H1 (cell line): Measurements from ENCODE around the gene YIPF3. TPM values are rescaled to one million over a fixed set of nuclear protein-coding genes. Genes with fewer than 3 reads are reported as not detected.

Source experiments
- CTCF ChIA-PET: fragments of 300-600 bp; sonication (Branson Sonifier 250); formaldehyde crosslinking; loops from one replicate; lab custom pipeline; 2021; ENCODE audit not compliant: partially characterized antibody; lab: Charles Lee
- POLR2A ChIA-PET: fragments of 300-600 bp; sonication (Branson Sonifier 250); formaldehyde crosslinking; loops from one replicate; lab custom pipeline; 2021; ENCODE audit warnings: inconsistent platforms; ENCODE audit not compliant: partially characterized antibody; lab: Charles Lee
- DNase-seq, 2 experiments: peaks; one replicate each; pipeline versions ENCODE4 v3.0.0 to v3.0.0-alpha.2; 2010 to 2022; ENCODE audit warnings: low spot score in 2 of 2, low read depth in 1 of 2, mixed read lengths in 1 of 2
- FAIRE-seq: peaks from 2 replicates; lab custom pipeline; 2011; peaks lifted over from hg19 to GRCh38; lab: Jason Lieb, UNC
- H2AFZ ChIP-seq: 2 replicates; pipeline ENCODE4 v1.8.1; 2012; ENCODE audit warnings: low read length, inconsistent platforms
- H2AK5ac ChIP-seq: 2 replicates; pipeline ENCODE4 v1.6.1; 2013; ENCODE audit warnings: low read depth, low read length
- H2BK120ac ChIP-seq: replicated peaks from 2 replicates; pipeline ENCODE3; 2013; ENCODE audit warnings: low read depth, low read length, inconsistent platforms
- H2BK12ac ChIP-seq: 2 replicates; pipeline ENCODE4 v1.6.1; 2013; ENCODE audit warnings: low read depth, low read length
- H2BK15ac ChIP-seq: 2 replicates; pipeline ENCODE4 v1.6.1; 2013; ENCODE audit warnings: low read length
- H2BK20ac ChIP-seq: 2 replicates; pipeline ENCODE4 v1.6.1; 2013; ENCODE audit warnings: low read length
- H2BK5ac ChIP-seq: 2 replicates; pipeline ENCODE4 v1.6.1; 2013; ENCODE audit warnings: low read depth, low read length
- H3K14ac ChIP-seq: 2 replicates; pipeline ENCODE4 v1.6.1; 2013; ENCODE audit warnings: inconsistent platforms; ENCODE audit not compliant: insufficient read length
- H3K18ac ChIP-seq: 2 replicates; pipeline ENCODE4 v1.6.1; 2013; ENCODE audit warnings: low read length; ENCODE audit errors: extremely low read depth
- H3K23ac ChIP-seq: 2 replicates; pipeline ENCODE4 v1.6.1; 2013; ENCODE audit warnings: inconsistent platforms; ENCODE audit not compliant: insufficient read length
- H3K23me2 ChIP-seq: 2 replicates; pipeline ENCODE4 v1.6.1; 2013; ENCODE audit warnings: low read depth, low read length
- H3K27ac ChIP-seq: 2 replicates; pipeline ENCODE4 v1.6.1; 2011; ENCODE audit warnings: low read depth, low read length, inconsistent platforms
- H3K27me3 ChIP-seq, 4 experiments: replicated peaks in 1 of 4; 1 replicate in 1 of 4; 2 replicates in 3 of 4; pipeline versions ENCODE4 v1.6.1 to v1.8.1; 2011 to 2013; ENCODE audit warnings: low read length in 3 of 4, mild to moderate bottlenecking in 3 of 4, inconsistent platforms in 2 of 4, mixed read lengths in 2 of 4, moderate library complexity in 1 of 4; ENCODE audit not compliant: control insufficient read depth in 3 of 4, insufficient read depth in 3 of 4; ENCODE audit errors: extremely low read depth in 1 of 4
- H3K36me3 ChIP-seq, 4 experiments: 2 replicates each; pipeline versions ENCODE4 v1.6.1 to v1.8.1; 2011 to 2013; ENCODE audit warnings: mild to moderate bottlenecking in 4 of 4, low read length in 3 of 4, moderate library complexity in 2 of 4, control low read depth in 1 of 4, inconsistent platforms in 1 of 4; ENCODE audit not compliant: insufficient read depth in 4 of 4, control insufficient read depth in 2 of 4
- H3K4ac ChIP-seq: replicated peaks from 2 replicates; pipeline ENCODE3; 2013; ENCODE audit warnings: low read length, low read depth, mixed read lengths, inconsistent platforms; ENCODE audit not compliant: insufficient read length
- H3K4me1 ChIP-seq, 4 experiments: replicated peaks in 1 of 4; 1 replicate in 1 of 4; 2 replicates in 3 of 4; pipeline versions ENCODE4 v1.6.1 to v1.8.1; 2011 to 2013; ENCODE audit warnings: low read length in 3 of 4, inconsistent platforms in 2 of 4, mixed read lengths in 1 of 4; ENCODE audit not compliant: insufficient read depth in 4 of 4, control insufficient read depth in 3 of 4
- H3K4me2 ChIP-seq, 2 experiments: 2 replicates each; pipeline versions ENCODE4 v1.6.1 to v1.8.1; 2011 to 2013; ENCODE audit warnings: low read depth in 2 of 2, low read length in 2 of 2, control low read depth in 1 of 2, inconsistent platforms in 1 of 2, mild to moderate bottlenecking in 1 of 2; ENCODE audit not compliant: insufficient read depth in 1 of 2
- H3K4me3 ChIP-seq, 4 experiments: fragments of 200-600, 300-600 bp in 1 of 4; sonication (generic), shearing (Covaris generic), sonication (Bioruptor Twin) in 1 of 4; 2 replicates each; pipeline versions ENCODE4 v1.5.1 to v1.8.1; 2011 to 2016; ENCODE audit warnings: low read length in 4 of 4, low read depth in 3 of 4, control low read depth in 2 of 4, inconsistent platforms in 2 of 4, mild to moderate bottlenecking in 2 of 4, mixed read lengths in 1 of 4, moderate library complexity in 1 of 4; ENCODE audit not compliant: insufficient read depth in 2 of 4; ENCODE audit errors: extremely low read depth in 1 of 4
- H3K56ac ChIP-seq: replicated peaks from 2 replicates; pipeline ENCODE3; 2013; ENCODE audit warnings: low read depth, mild to moderate bottlenecking, mixed read lengths, low read length, inconsistent platforms; ENCODE audit not compliant: insufficient read length
- H3K79me1 ChIP-seq: 2 replicates; pipeline ENCODE4 v1.6.1; 2013; ENCODE audit warnings: low read depth, low read length, control low read depth
- H3K79me2 ChIP-seq, 2 experiments: 2 replicates each; pipeline versions ENCODE4 v1.6.1 to v1.8.1; 2012 to 2013; ENCODE audit warnings: low read length in 2 of 2, mild to moderate bottlenecking in 2 of 2, inconsistent platforms in 1 of 2; ENCODE audit not compliant: insufficient read depth in 2 of 2, control insufficient read depth in 1 of 2
- H3K9ac ChIP-seq, 4 experiments: replicated peaks in 1 of 4; 1 replicate in 1 of 4; 2 replicates in 3 of 4; pipeline versions ENCODE4 v1.6.1 to v1.8.1; 2011 to 2013; ENCODE audit warnings: low read depth in 3 of 4, low read length in 3 of 4, control low read depth in 2 of 4, mild to moderate bottlenecking in 2 of 4, moderate library complexity in 2 of 4, inconsistent platforms in 1 of 4; ENCODE audit errors: extremely low read depth in 1 of 4
- H3K9me3 ChIP-seq, 2 experiments: 2 replicates each; pipeline versions ENCODE4 v1.6.1 to v1.8.1; 2012 to 2013; ENCODE audit warnings: mild to moderate bottlenecking in 2 of 2, moderate library complexity in 2 of 2, control low read depth in 1 of 2, inconsistent platforms in 1 of 2, low read depth in 1 of 2, low read length in 1 of 2, mixed read lengths in 1 of 2; ENCODE audit not compliant: insufficient read depth in 2 of 2
- H4K20me1 ChIP-seq, 2 experiments: replicated peaks in 1 of 2; 2 replicates each; pipeline versions ENCODE3 to v1.8.1; 2011 to 2013; ENCODE audit warnings: inconsistent platforms in 2 of 2, low read length in 2 of 2, mild to moderate bottlenecking in 1 of 2; ENCODE audit not compliant: insufficient read depth in 2 of 2, control insufficient read depth in 1 of 2
- H4K5ac ChIP-seq: 2 replicates; pipeline ENCODE4 v1.6.1; 2013; ENCODE audit warnings: low read length, low read depth, mixed read lengths, inconsistent platforms; ENCODE audit not compliant: insufficient read length
- H4K8ac ChIP-seq: 2 replicates; pipeline ENCODE4 v1.8.0; 2013; ENCODE audit warnings: mild to moderate bottlenecking, moderate library complexity, low read length, inconsistent platforms; ENCODE audit not compliant: insufficient read depth; ENCODE audit errors: extremely low read depth
- H4K91ac ChIP-seq: replicated peaks from 2 replicates; pipeline ENCODE3; 2013; ENCODE audit warnings: low read length, mixed read lengths, inconsistent platforms; ENCODE audit not compliant: insufficient read length
- CEBPB ChIP-seq: IDR thresholded peaks from 2 replicates; pipeline ENCODE4 v1.6.1; 2012; ENCODE audit warnings: low read depth, low read length
- KDM5A ChIP-seq: fragments of 200-600 bp; IDR thresholded peaks from 2 replicates; pipeline ENCODE4 v1.7.1; 2012; ENCODE audit warnings: mild to moderate bottlenecking, low read length, inconsistent platforms, mixed read lengths
- WGBS, 2 experiments: shearing (Covaris generic) in 1 of 2; methylation state at CpG; one replicate each; pipeline versions ENCODE4 v1.1.6 to v1.1.7; 2013 to 2015; ENCODE audit warnings: low lambda C conversion rate in 2 of 2, mixed read lengths in 2 of 2, inconsistent platforms in 1 of 2, low coverage in 1 of 2, missing lambda C conversion rate in 1 of 2; ENCODE audit not compliant: insufficient replicate concordance in 2 of 2, insufficient coverage in 1 of 2, insufficient read length in 1 of 2; ENCODE audit errors: extremely low coverage in 1 of 2, missing lambda C conversion rate in 1 of 2; 5-methylcytosine and 5-hydroxymethylcytosine counted together
- polyA plus RNA-seq, 7 experiments: library from polyadenylated mRNA; depleted of rRNA in 3 of 7; stranded (reverse) in 5 of 7; unstranded in 2 of 7; fragments of >200 nt in 5 of 7; fragments of 200-250 nt in 2 of 7; gene quantifications; 1 replicate in 5 of 7; 2 replicates in 1 of 7; 4 replicates in 1 of 7; pipeline versions ENCODE4 v1.2.1 to v1.2.3, GENCODE V29; 2011 to 2013; ENCODE audit warnings: missing spikeins in 2 of 7, mixed read lengths in 2 of 7
- total RNA-seq: library from RNA; stranded (reverse); fragmentation: NEBNext Ultra II Directional; extraction: Animal tissue kit (Norgen Biotek cat#: 25700); gene quantifications from 2 replicates; pipeline ENCODE4 v1.2.1, GENCODE V29; 2021

The YIPF3 gene
- total and polyA plus RNA-seq, 2 of the 8 experiments (the other 6 are each of a cell fraction or from before 2014, with no cell fraction given): 77.2 to 225 TPM

DNA sequence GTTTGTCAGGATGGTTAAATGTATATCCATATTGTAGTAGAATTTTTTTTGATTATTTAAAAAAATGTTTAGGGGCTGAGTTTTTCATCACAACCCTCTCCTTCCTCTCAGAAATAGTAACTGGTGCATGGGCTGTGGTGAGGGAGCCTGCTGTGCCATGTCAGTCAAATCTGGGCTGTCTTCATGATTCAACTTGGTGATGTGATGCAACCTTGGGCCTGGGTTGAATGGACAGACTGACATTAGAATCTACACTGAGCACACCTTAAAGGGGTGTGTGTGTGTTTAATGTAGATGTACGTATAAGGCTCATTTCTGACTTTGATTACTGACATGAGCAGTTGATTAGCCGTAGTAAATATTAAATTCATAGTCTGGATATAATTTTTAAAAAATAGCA, 35.7 kb downstream of the YIPF3 start:
- Histone ChIP-seq H2BK20ac (no peak overlapping the region), H3K14ac (no peak overlapping the region), H3K79me2 (peaks cover 17 to 68% of the 10 kb centered on the region in 2 experiments), H3K4me2 (peak overlapping the region in 1 of 2 experiments; percentile 35; a peak in 1 of 4 replicates), H2AFZ (no peak overlapping the region), H4K8ac (no peak overlapping the region), H2BK15ac (no peak overlapping the region), H4K91ac (no peak overlapping the region), H2BK5ac (peak overlapping the region; percentile 61; the same call in 1 of the 2 replicates), H3K18ac (0 out of 2 replicates have a peak overlapping the region, but pooled peaks have one; percentile 9), H3K23me2 (peaks cover 4% of the 10 kb centered on the region; the same call in 1 of the 2 replicates), H3K27ac (no peak overlapping the region), H2BK120ac (no peak overlapping the region), H3K23ac (no peak overlapping the region), H3K36me3 (0 out of 8 replicates have a peak, but pooled peaks cover 0 to 3% (median 0%) of the 10 kb centered on the region in 4 experiments), H3K79me1 (peaks cover 17% of the 10 kb centered on the region), H3K9ac (peak overlapping the region in 1 of 4 experiments; percentile 1; a peak in 1 of 7 replicates), H3K9me3 (no peaks in the 10 kb centered on the region), H3K4me1 (peaks cover 5 to 18% (median 13%) of the 10 kb centered on the region in 4 experiments; a peak in 6 of 7 replicates), H3K4me3 (no peak overlapping the region), H3K27me3 (no peaks in the 10 kb centered on the region), H2BK12ac (no peak overlapping the region), H3K56ac (no peak overlapping the region), H4K20me1 (peaks cover 4 to 5% of the 10 kb centered on the region in 2 experiments), H4K5ac (no peak overlapping the region), H2AK5ac (no peak overlapping the region), H3K4ac (peak overlapping the region; percentile 70)
- ChIA-PET POLR2A (interaction anchor here (1.0 to 2.3 kb wide), 6 partner anchors 8 to 46 kb away, joined by 3 to 19 read pairs (median 6); no protein-coding TSS in a partner anchor), CTCF (interaction anchor here (31.7 to 32.9 kb wide), 2 partner anchors 20 to 25 kb away, joined by 495 to 536 read pairs; partner anchors contain the start of genes DLK2 and LRRC73)
- TF ChIP-seq CEBPB (peak; percentile 69), KDM5A (no peak)
- WGBS, 2 experiments: 81% methylated on average over 2 of the region's 2 CpGs; no CpG with 5 or more reads in 1 of the 2 experiments
- FAIRE-seq: no peak
- DNase-seq: no peak
